ENCODE data around the gene FADS3. TPM values are rescaled to one million over a fixed set of nuclear protein-coding genes. Genes with fewer than 3 reads are reported as not detected.

FADS3 gene
- total RNA-seq, 1 experiment from 2014 or later = 65.8 TPM

- TF ChIP-seq CBX3 (IDR thresholded peaks at IDR 0.05; ENCODE audit: low read depth) = no peak
- TF ChIP-seq CEBPB (IDR thresholded peaks at IDR 0.05; ENCODE audit: low read depth) = no peak
- no peak for TF ChIP-seq EZH2phosphoT487 (IDR thresholded peaks at IDR 0.05; ENCODE audit: borderline replicate concordance)
These were observed 14.6 kb upstream of the FADS3 start (continued) for GRCh38 chr11:61905801-61906521.

- H3K4me3 ChIP-seq (replicated peaks in 1 of 2; ENCODE audit: low read depth in 1 of 2, low read length in 2 of 2) = no peak overlapping the region
- H3K9me2 ChIP-seq (ENCODE audit: insufficient read depth) = no peaks in the 10 kb centered on the region
- no peaks in the 10 kb centered on the region for H3K4me1 ChIP-seq (ENCODE audit: control insufficient read depth in 1 of 2, insufficient read depth in 2 of 2, low read length in 2 of 2)
- TF ChIP-seq EGR1 (IDR thresholded peaks at IDR 0.05; ENCODE audit: low read depth) = no peak
- no peaks in the 10 kb centered on the region for H3K79me2 ChIP-seq (ENCODE audit: insufficient read depth, low read length)
- no peak for DNase-seq (ENCODE audit: low read depth, low spot score)
- no TSS peak for BruUV-seq (replicated peaks)
- no peaks in the 10 kb centered on the region for H4K20me1 ChIP-seq (ENCODE audit: insufficient read depth)
- ChIA-PET CTCF (no interaction called here), RAD21 (ENCODE audit: low non-redundant PET in 1 of 2, low total read pairs in 2 of 2, uncharacterized antibody in 2 of 2, unreplicated experiment in 2 of 2) (no interaction called here), POLR2A (no interaction called here)
- H3K4me2 ChIP-seq (ENCODE audit: low read length) = no peak overlapping the region
- no peak overlapping the region for H3K27ac ChIP-seq (ENCODE audit: low read depth, low read length)
- H3K27me3 ChIP-seq (ENCODE audit: insufficient read depth, low read length) = no peaks in the 10 kb centered on the region
- no peak overlapping the region for H2AFZ ChIP-seq (ENCODE audit: low read depth, low read length, poor library complexity, severe bottlenecking)
- no peak overlapping the region for H3K9ac ChIP-seq (ENCODE audit: low read length)
- H3K36me3 ChIP-seq (ENCODE audit: control insufficient read depth in 1 of 2, insufficient read depth in 2 of 2, low read length in 2 of 2) = 0 out of 4 replicates have a peak, but pooled peaks cover 0 to 3% of the 10 kb centered on the region in 2 experiments
- no peak for ATAC-seq
- intact Hi-C loops (cut with micrococcal nuclease) = no loop called here
- H3K9me3 ChIP-seq (ENCODE audit: control insufficient read depth in 1 of 2, insufficient read depth in 1 of 2, low read depth in 1 of 2, low read length in 2 of 2) = no peaks in the 10 kb centered on the region
These were observed 13.8 kb upstream of the FADS3 start for GRCh38 chr11:61905067-61905696.

DNA sequence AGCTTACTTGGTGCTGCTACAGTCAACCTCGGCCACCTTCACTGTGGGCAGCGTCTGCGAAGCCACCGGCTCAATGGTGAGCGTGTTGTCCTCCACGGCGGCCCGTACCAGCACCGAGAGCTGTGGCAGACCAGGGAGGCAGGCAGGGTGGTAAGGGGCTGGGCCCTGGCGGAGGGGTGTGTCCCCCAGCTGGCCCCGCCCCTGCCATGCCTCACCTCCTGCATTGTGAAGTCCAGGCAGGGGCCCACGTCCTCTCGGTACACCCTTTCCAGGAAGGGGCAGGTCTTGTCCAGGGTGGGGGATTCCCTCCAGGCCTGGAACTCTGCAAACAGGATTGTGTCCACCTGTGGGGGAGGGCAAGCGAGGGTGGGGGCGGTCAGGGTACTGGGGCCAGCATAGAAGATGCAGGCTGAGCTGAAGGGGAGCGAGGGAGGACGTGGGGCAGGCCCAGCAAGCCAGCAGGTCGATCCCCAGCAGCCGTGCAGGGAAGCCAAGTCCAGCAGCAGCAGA, 13.2 kb upstream of the FADS3 start:
- ATAC-seq (no peak; the same call in 1 of the 2 replicates), DNase-seq (ENCODE audit: low read depth, low spot score) (no peak)
- no peak for TF ChIP-seq FOSL1 (IDR thresholded peaks at IDR 0.05; ENCODE audit: low read depth)
- TF ChIP-seq JUND (IDR thresholded peaks at IDR 0.05) = no peak
- no peak for TF ChIP-seq SIN3A (IDR thresholded peaks at IDR 0.05; ENCODE audit: low read depth)
- no peak for TF ChIP-seq ZBTB33 (IDR thresholded peaks at IDR 0.05; ENCODE audit: extremely low read depth, insufficient replicate concordance, low read length)
- TF ChIP-seq REST (IDR thresholded peaks at IDR 0.05; ENCODE audit: low read depth) = no peak
- TF ChIP-seq ZFX (IDR thresholded peaks at IDR 0.05) = no peak
- TF ChIP-seq TCF7L2 (IDR thresholded peaks at IDR 0.05; ENCODE audit: borderline replicate concordance, extremely low read depth, insufficient read depth, insufficient read length) = no peak
- no peak for TF ChIP-seq CBX3 (IDR thresholded peaks at IDR 0.05; ENCODE audit: low read depth)
- H3K9ac ChIP-seq (ENCODE audit: low read length) = no peak overlapping the region
- no peaks in the 10 kb centered on the region for H4K20me1 ChIP-seq (ENCODE audit: insufficient read depth)
- no peaks in the 10 kb centered on the region for H3K9me3 ChIP-seq (ENCODE audit: control insufficient read depth in 1 of 2, insufficient read depth in 1 of 2, low read depth in 1 of 2, low read length in 2 of 2)
- no peaks in the 10 kb centered on the region for H3K4me1 ChIP-seq (ENCODE audit: control insufficient read depth in 1 of 2, insufficient read depth in 2 of 2, low read length in 2 of 2)
- no peaks in the 10 kb centered on the region for H3K79me2 ChIP-seq (ENCODE audit: insufficient read depth, low read length)
- H2AFZ ChIP-seq (ENCODE audit: low read depth, low read length, poor library complexity, severe bottlenecking) = no peak overlapping the region
- ChIA-PET CTCF (no interaction called here), RAD21 (ENCODE audit: low non-redundant PET in 1 of 2, low total read pairs in 2 of 2, uncharacterized antibody in 2 of 2, unreplicated experiment in 2 of 2) (no interaction called here), POLR2A (no interaction called here)
- H3K4me2 ChIP-seq (ENCODE audit: low read length) = no peak overlapping the region
- H3K27ac ChIP-seq (ENCODE audit: low read depth, low read length) = no peak overlapping the region
- no peaks in the 10 kb centered on the region for H3K27me3 ChIP-seq (ENCODE audit: insufficient read depth, low read length)
- BruUV-seq (replicated peaks) = no TSS peak
- no peaks in the 10 kb centered on the region for H3K9me2 ChIP-seq (ENCODE audit: insufficient read depth)
- intact Hi-C loops (cut with micrococcal nuclease) = no loop called here
- no peak overlapping the region for H3K4me3 ChIP-seq (replicated peaks in 1 of 2; ENCODE audit: low read depth in 1 of 2, low read length in 2 of 2)
- H3K36me3 ChIP-seq (ENCODE audit: control insufficient read depth in 1 of 2, insufficient read depth in 2 of 2, low read length in 2 of 2) = 0 out of 4 replicates have a peak, but pooled peaks cover 0 to 3% of the 10 kb centered on the region in 2 experiments

Measured in HCT116 (cell line).